Vagina (tissue), 2 donors: ENCODE results near the gene DISP1.

Experiments used
- POLR2A ChIP-seq, 2 donors: fragments of 450-650 bp; IDR thresholded peaks; one replicate each; pipeline ENCODE4 v1.6.1; 2017; ENCODE audit warnings: antibody characterized with exemption in 2 of 2, mild to moderate bottlenecking in 2 of 2, moderate library complexity in 2 of 2
- TF ChIP-seq, protein P1 (sequence below), 3 experiments: fragments of 450-650 bp in 2 of 3; fragments of 200-600 bp in 1 of 3; sonication (generic) in 1 of 3; IDR thresholded peaks; one replicate each; pipeline ENCODE4 v1.5.1; 2017 to 2019; ENCODE audit warnings: antibody characterized with exemption in 3 of 3, mild to moderate bottlenecking in 2 of 3, moderate library complexity in 2 of 3

DNA sequence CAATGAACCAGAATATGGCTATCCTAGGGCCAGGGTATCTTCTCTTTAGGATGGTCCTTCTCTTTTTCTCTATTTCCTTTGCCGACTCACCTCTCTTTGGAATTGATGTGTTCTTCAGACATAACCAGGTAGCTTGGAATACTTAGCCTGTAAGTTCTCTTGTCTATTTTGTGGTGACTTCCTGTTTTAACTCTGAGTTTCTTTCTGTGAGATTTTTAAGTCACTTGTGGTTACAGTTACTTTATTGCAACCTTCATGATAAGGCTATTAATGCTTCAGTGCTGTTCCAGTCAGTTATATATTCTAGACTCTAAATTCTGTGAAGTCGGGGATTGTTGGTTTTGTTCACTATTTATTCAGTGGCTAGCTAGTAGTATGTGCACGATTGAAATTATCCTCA lies 46.2 kb downstream of the DISP1 start:
- TF ChIP-seq, protein P1, sequence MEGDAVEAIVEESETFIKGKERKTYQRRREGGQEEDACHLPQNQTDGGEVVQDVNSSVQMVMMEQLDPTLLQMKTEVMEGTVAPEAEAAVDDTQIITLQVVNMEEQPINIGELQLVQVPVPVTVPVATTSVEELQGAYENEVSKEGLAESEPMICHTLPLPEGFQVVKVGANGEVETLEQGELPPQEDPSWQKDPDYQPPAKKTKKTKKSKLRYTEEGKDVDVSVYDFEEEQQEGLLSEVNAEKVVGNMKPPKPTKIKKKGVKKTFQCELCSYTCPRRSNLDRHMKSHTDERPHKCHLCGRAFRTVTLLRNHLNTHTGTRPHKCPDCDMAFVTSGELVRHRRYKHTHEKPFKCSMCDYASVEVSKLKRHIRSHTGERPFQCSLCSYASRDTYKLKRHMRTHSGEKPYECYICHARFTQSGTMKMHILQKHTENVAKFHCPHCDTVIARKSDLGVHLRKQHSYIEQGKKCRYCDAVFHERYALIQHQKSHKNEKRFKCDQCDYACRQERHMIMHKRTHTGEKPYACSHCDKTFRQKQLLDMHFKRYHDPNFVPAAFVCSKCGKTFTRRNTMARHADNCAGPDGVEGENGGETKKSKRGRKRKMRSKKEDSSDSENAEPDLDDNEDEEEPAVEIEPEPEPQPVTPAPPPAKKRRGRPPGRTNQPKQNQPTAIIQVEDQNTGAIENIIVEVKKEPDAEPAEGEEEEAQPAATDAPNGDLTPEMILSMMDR (IDR thresholded peaks at IDR 0.05): no peak
- TF ChIP-seq POLR2A (IDR thresholded peaks at IDR 0.05): no peak
